Testis (tissue), 3 donors: Measurements from ENCODE around the gene TP73. TPM values are rescaled to one million over a fixed set of nuclear protein-coding genes. Genes with fewer than 3 reads are reported as not detected.
"Not testable (repeated sequence)": the region's sequence is repeated elsewhere in the genome, so short reads cannot be mapped to it uniquely, and the experiment has no call there.

Experiments used
- DNase-seq: peaks from one replicate; pipeline ENCODE4 v3.0.0-alpha.2; 2019
- H3K27ac ChIP-seq, 2 donors: fragments of 200-600 bp; sonication (generic); one replicate each; pipeline ENCODE4 v1.5.1; 2019
- H3K27me3 ChIP-seq: fragments of 200-600 bp; sonication (generic); one replicate; pipeline ENCODE4 v1.5.1; 2019
- H3K36me3 ChIP-seq: fragments of 200-600 bp; sonication (generic); one replicate; pipeline ENCODE4 v1.5.1; 2017; ENCODE audit warnings: low read depth; ENCODE audit errors: missing control alignments
- H3K4me1 ChIP-seq: fragments of 200-600 bp; sonication (generic); one replicate; pipeline ENCODE4 v1.5.1; 2019
- H3K4me3 ChIP-seq, 2 donors: fragments of 200-600 bp; sonication (generic); one replicate each; pipeline ENCODE4 v1.5.1; 2017 to 2019
- H3K9me3 ChIP-seq: fragments of 200-600 bp; sonication (generic); one replicate; pipeline ENCODE4 v1.5.1; 2017
- POLR2A ChIP-seq: fragments of 450-650 bp; IDR thresholded peaks from one replicate; pipeline ENCODE4 v1.6.1; 2017; ENCODE audit warnings: antibody characterized with exemption, mild to moderate bottlenecking, moderate library complexity
- WGBS, 2 donors: methylation state at CpG; one replicate each; pipeline ENCODE4 v1.1.5; 2018; 5-methylcytosine and 5-hydroxymethylcytosine counted together
- intact Hi-C: fragments of 100-400 bp; cut with DNase I; formaldehyde crosslinking; loops from one replicate; pipeline ENCODE4 v1.15.1; 2023; ENCODE audit warnings: low total_unique reads
- polyA plus RNA-seq: library from polyadenylated mRNA; stranded (reverse); fragments of 350-450 nt; fragmentation: Illumina TruSeq; extraction: RNeasy Lipid Tissue Mini Kit (QIAGEN cat#74804); gene quantifications from one replicate; pipeline ENCODE4 v1.2.3, GENCODE V29; 2014; ENCODE audit warnings: low read depth, low replicate concordance; ENCODE audit not compliant: insufficient read depth
- total RNA-seq, 2 donors: library from RNA; depleted of rRNA; stranded (reverse); fragments of >200 nt; gene quantifications; one replicate each; pipeline ENCODE4 v1.2.3, GENCODE V29; 2016
- TF ChIP-seq, protein P1 (sequence below), 3 experiments: fragments of 450-650 bp in 2 of 3; fragments of 200-600 bp in 1 of 3; sonication (generic) in 1 of 3; IDR thresholded peaks; one replicate each; pipeline ENCODE4 v1.5.1; 2016 to 2019; ENCODE audit warnings: antibody characterized with exemption in 3 of 3, mild to moderate bottlenecking in 2 of 3, moderate library complexity in 1 of 3

TP73 gene
- total and polyA plus RNA-seq, 3 donors from 2014 or later = 1.3 to 2.2 (median 1.5) TPM

DNA sequence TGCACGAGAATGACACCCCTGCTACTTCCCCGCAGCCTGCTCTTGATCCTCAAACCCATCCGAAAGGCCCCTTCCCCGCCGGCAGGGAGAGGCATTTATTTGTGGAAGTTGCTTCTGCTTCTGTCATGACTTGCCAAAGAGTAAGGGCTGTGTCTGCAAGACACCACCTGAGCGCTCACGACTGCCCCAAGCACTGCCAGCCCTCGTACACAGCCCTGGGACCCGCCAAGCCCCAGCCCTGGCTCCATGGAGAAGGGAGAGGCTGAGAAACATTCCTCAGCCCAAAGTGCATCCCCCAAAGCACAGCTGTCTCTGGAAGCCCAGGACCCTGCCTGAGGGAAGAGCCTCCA, 33.8 kb upstream of the TP73 start:
- peaks cover 11% of the 10 kb centered on the region for H3K4me1 ChIP-seq
- intact Hi-C loops = no loop called here
- 80 to 84% methylated on average over 7 to 9 of the region's 9 CpGs for WGBS, 2 donors
- H3K36me3 ChIP-seq = no peaks in the 10 kb centered on the region
- DNase-seq = no peak
- TF ChIP-seq POLR2A = no peak
- TF ChIP-seq, protein P1, sequence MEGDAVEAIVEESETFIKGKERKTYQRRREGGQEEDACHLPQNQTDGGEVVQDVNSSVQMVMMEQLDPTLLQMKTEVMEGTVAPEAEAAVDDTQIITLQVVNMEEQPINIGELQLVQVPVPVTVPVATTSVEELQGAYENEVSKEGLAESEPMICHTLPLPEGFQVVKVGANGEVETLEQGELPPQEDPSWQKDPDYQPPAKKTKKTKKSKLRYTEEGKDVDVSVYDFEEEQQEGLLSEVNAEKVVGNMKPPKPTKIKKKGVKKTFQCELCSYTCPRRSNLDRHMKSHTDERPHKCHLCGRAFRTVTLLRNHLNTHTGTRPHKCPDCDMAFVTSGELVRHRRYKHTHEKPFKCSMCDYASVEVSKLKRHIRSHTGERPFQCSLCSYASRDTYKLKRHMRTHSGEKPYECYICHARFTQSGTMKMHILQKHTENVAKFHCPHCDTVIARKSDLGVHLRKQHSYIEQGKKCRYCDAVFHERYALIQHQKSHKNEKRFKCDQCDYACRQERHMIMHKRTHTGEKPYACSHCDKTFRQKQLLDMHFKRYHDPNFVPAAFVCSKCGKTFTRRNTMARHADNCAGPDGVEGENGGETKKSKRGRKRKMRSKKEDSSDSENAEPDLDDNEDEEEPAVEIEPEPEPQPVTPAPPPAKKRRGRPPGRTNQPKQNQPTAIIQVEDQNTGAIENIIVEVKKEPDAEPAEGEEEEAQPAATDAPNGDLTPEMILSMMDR (IDR thresholded peaks at IDR 0.05) = no peak
- H3K27me3 ChIP-seq = no peaks in the 10 kb centered on the region
- H3K9me3 ChIP-seq = no peaks in the 10 kb centered on the region
- no peak overlapping the region for H3K27ac ChIP-seq
- H3K4me3 ChIP-seq = no peak overlapping the region

DNA sequence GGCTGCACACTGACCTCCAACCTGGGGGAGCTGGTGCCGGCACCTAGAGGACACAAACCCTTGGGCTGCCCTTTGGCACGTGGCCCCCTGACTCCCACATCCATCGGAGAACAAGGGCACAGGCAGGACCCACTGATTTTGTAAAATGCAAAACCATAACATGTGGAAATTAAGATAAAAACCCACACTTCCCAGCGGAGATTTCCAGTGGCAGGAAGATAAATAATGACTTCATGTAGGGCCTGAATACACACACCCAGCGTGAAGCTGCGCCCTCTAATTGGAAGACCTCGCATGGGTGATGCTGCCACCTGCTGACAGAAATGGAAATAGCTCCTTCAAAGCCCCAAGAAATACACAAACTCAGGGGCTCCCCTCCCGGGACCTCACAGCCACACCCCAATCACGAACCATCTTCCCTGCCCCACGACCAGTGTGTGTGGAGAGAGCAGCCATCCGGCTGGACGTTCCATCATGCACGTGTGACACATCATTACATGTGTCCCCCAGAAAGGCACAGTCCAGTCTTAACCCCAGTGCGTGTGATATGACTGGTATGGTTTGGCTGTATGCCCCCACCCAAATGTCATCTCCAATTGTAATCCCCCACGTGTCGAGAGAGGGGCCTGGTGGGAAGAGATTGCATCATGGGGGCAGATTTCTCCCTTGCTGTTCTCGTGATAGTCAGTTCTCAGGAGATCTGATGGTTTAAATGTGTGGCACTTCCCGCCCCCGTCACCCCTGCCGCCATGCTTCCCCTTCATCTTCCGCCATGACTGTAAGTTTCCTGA, 33.2 kb upstream of the TP73 start:
- H3K4me1 ChIP-seq = peaks cover 17% of the 10 kb centered on the region
- no peak overlapping the region for H3K4me3 ChIP-seq
- no peak for TF ChIP-seq POLR2A
- TF ChIP-seq, protein P1 (IDR thresholded peaks at IDR 0.05) = peak; percentile 77 to 80 (median 80)
- H3K36me3 ChIP-seq = no peaks in the 10 kb centered on the region
- intact Hi-C loops = no loop called here
- no peaks in the 10 kb centered on the region for H3K27me3 ChIP-seq
- no peak overlapping the region for H3K27ac ChIP-seq
- DNase-seq = peak; percentile 87
- 41% methylated on average over 21 of the region's 21 CpGs for WGBS, 2 donors
- no peaks in the 10 kb centered on the region for H3K9me3 ChIP-seq

DNA sequence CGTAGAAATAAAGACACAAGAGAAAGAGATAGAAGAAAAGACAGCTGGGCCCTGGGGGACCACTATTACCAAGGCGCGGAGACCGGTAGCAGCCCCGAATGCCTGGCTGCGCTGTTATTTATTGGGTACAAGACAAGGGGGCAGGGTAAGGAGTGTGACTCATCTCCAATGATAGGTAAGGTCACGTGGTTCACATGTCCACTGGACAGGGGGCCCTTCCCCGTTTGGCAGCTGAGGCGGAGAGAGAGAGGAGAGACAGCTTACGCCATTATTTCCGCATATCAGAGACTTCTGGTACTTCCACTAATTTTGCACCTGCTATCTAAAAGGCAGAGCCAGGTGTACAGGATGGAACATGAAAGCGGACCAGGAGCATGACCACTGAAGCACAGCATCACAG, 31.6 kb upstream of the TP73 start:
- intact Hi-C loops = no loop called here
- Histone ChIP-seq H3K4me3 (no peak overlapping the region), H3K36me3 (no peaks in the 10 kb centered on the region), H3K27ac (no peak overlapping the region), H3K27me3 (no peaks in the 10 kb centered on the region), H3K4me1 (peaks cover 20% of the 10 kb centered on the region), H3K9me3 (no peaks in the 10 kb centered on the region)
- DNase-seq = no peak
- no peak for TF ChIP-seq POLR2A
- TF ChIP-seq, protein P1 (IDR thresholded peaks at IDR 0.05) = no peak
- 82 to 83% methylated on average over 12 of the region's 12 CpGs for WGBS, 2 donors

DNA sequence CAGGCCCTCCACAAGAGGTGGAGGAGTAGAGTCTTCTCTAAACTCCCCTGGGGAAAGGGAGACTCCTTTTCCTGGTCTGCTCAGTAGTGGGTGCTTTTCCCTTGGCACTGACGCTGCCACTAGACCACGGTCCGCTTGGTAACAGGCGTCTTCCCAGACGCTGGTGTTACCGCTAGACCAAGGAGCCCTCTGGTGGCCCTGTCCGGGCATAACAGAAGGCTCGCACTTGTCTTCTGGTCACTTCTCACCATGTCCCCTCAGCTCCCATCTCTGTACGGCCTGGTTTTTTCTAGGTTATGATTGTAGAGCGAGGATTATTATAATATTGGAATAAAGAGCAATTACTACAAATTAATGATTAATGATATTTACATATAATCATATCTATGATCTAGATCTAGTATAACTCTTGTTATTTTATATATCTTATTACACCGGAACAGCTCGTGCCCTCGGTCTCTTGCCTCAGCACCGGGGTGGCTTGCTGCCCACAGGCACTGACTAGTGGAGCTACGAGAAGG, 31.1 kb upstream of the TP73 start:
- H3K9me3 ChIP-seq, H3K27me3 ChIP-seq, H3K4me3 ChIP-seq, H3K27ac ChIP-seq, H3K36me3 ChIP-seq, intact Hi-C loops: not testable (repeated sequence)
- H3K4me1 ChIP-seq = peaks cover 22% of the 10 kb centered on the region
- DNase-seq = peak; percentile 48
- 40 to 43% methylated on average over 15 of the region's 15 CpGs for WGBS, 2 donors
- TF ChIP-seq, protein P1 (IDR thresholded peaks at IDR 0.05) = peak; percentile 28 to 68 (median 49)

DNA sequence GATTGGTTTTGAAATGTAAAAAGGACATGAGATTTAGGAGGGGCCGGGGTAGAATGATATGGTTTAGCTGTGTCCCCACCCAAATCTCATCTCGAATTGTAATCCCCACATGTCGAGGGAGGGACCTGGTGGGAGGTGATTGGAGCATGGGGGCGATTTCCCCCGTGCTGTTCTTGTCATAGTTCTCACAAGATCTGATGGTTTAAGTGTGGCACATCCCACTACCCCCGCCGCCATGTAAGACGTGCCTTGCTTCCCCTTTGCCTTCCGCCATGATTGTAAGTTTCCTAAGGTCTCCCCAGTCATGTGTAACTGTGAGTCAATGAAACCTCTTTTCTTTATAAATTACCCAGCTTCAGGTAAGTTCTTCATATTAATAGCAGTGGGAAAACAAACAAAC, 30.2 kb upstream of the TP73 start:
- H3K4me3 ChIP-seq, H3K27me3 ChIP-seq, H3K27ac ChIP-seq, H3K9me3 ChIP-seq, intact Hi-C loops, DNase-seq, H3K36me3 ChIP-seq: not testable (repeated sequence)
- peaks cover 22% of the 10 kb centered on the region for H3K4me1 ChIP-seq
- 83 to 88% methylated on average over 9 of the region's 9 CpGs for WGBS, 2 donors
